HG03378 (cell line): ENCODE results near the gene LINGO4.

Source experiments
- ATAC-seq: cut with Tn5 transposase; IDR thresholded peaks from one replicate; pipeline ENCODE4 v1.9.1; 2021; ENCODE audit warnings: mild to moderate bottlenecking, moderate library complexity; ENCODE audit not compliant: unreplicated experiment

Gene LINGO4

DNA sequence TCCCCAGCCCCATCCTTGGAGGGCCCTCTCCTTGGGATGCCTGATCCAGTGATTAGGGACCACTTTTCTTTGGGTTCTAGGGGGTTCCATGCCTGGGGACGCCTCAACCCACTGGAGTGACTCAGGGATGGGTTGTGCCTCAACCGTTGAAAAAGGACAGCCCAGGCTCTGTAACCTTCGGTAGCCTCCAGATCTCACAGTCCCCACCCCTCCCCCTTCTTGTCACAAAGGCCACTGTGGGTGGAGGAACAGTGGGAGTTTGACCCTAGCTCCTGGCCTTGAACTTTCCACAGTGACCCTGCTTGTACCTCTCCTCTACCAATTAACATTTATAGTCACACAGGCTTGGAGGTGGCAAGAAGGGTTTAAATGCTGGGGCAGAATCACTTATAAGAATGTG is 29.0 kb upstream of the LINGO4 start:
- no peak for ATAC-seq

DNA sequence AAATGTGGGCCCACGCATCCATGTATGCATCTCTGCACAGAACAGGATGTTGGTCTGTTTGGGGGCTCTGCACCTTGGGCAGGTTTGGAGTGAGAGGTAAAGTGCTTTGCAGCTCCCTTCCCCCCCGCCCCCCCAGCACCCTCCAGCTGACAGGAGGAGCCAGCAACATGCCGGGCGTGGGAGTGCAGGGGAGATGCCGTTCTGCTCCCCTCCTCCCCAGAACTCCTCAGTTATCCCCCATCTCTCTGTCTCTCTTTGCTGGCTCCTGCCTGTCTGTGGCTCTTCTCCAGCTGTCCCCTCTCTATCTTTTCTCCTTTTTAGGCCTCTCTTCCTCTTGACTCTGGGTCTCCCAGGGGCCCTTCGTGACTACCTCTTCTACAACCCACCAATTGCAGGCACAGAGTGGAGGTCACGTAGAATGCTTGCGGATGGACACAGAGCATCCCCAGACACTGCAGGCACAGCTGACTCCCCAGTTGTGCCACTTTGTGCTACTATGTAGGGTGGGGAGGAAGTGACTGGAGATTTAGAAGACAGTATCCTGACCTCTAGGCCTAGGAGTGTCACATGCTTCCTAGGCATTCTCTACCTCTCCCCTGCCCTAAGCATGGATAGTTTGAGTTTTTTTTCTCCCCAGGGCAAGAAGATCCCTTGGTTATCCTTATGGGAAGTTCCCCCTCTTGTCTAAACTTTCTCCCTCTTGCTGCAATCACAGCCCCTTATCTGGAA is 28.1 kb upstream of the LINGO4 start:
- no peak for ATAC-seq

GRCh38 chr1:151832318-151832980 is 27.2 kb upstream of the LINGO4 start:
- ATAC-seq = no peak

DNA sequence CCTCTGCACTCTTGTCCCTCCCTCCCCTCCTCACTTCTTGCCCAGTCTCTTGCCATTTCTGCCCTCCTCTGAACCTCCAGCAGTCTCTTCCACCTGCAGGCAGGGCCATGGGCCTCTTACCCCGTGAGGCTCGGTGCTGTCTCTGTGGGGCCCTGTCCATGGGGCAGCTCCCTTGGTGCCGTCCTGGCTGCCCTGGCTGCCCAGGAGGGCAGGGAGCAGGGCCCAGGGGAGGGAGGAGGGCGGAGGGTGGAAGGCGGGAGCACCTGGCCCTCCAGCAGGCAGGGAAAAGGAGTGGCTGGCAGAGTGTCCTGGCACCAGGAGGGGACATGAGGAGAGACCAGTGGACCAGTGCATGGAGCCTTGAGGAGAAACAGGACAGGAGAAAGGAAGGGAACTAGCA is 26.4 kb upstream of the LINGO4 start, which contains the start of gene RORC:
TSS of gene RORC (minus strand) at position 198 of the 400 bp plus-strand sequence. CDS start at position 160, 38 bp downstream.
- no peak for ATAC-seq

GRCh38 chr1:151831256-151831591 is 26.0 kb upstream of the LINGO4 start:
- ATAC-seq = no peak

- ATAC-seq = no peak
Observed at GRCh38 chr1:151830055-151830454, 24.8 kb upstream of the LINGO4 start.

- ATAC-seq = no peak
Observed at GRCh38 chr1:151829352-151830046, 24.3 kb upstream of the LINGO4 start.

DNA sequence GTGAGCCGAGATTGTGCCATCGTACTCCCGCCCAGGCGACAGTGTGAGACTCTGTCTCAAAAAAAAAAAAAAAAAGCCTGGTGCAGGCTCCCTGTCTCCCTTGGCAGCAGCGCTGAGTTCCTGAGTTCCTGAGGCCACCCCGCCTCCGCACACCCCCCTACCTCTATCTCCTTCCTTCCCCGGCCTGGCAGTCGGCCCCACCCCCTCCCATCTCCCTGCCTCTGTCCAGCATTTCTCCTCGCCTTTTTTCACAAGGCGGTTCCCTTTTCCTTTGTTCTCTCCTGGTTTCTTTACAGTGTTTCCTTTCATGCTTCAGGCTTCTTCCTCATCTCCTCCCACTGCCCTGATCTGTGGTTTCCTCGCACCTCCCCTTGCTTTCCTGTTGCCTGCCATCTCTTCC is 23.7 kb upstream of the LINGO4 start:
- no peak for ATAC-seq

DNA sequence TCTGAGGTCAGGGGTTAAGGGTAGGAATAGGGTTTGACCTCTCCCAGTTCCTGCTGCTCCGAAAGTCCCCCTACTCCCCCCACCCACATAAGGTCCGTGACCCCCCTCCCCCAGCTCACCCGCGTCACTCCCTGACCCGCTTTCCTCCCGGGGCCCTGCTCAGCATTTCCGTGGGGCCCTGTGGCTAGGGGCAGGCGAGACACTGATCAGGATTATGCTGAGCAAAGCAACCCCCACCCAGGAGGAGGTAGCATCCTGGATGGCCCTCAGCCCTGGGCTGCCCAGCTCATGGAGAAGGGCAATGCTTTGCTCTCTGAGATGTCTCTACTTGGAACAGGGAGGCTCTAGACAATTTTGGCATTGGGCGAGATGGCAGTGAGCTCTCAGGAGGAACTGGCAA is 22.6 kb upstream of the LINGO4 start:
- no peak for ATAC-seq

DNA sequence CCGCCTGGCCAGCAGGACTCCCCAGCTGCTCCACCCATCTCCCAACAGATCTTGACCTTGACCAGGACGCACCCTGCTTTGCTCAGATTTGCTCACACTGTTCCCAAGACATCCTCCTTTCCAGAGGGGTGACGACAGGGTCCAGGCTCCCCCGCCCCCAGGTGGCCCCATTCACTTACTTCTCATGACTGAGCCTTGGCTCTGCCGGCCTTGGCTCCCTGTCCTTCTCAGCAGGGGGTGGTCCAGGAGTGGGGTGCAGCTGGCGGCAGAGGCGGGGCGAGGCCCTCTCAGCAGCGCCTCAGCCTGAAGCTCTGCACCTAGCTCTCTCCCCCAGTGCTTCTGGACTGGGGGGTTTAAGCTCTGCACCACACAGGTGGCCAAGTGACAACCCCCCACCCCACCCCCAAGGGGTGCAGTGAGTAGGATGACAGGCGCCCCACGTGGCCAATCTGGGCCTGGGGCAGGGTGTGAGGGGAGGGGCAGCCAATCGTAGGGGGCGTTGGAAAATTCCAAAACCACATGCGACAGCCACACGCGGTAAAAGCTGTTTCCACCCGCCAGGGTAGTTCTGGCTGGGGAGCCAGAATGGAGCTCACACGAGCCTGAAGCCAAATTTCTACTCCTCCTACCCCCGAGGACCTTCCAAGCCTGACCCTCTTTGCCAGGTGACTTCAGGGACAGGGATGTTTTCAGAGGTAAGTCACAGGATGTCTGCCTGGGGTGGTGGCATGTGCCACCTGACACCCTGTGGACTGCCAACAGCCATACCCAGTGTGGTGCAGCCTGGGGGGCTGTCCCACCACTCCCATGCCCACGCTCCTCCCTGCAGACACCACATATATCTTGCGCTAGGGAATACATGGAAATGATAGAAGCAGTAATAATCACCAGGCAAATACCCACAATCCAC is 20.8 kb upstream of the LINGO4 start:
- no peak for ATAC-seq

DNA sequence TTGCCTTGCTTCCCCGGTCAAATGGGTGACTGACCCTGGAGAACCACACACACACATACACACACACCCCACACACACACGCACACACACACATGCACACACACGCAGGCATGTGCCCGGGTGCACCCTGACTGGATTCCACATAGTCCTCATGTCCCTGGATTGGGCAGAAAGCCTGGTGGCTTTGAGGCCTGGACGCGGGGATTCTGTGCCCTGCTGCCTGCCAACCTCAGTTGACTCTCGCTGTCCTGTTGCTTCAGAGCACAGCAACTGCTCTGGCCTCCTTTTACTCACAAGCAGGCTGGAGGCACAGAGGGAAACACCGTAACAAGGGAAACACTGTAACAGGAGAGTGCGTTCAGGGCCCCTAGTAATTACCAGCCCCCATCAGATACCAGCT is 20.0 kb upstream of the LINGO4 start:
- ATAC-seq = no peak

GRCh38 chr1:151823175-151823574 is 18.0 kb upstream of the LINGO4 start:
- no peak for ATAC-seq

- no peak for ATAC-seq
Observed at GRCh38 chr1:151822404-151822803, 17.2 kb upstream of the LINGO4 start.

DNA sequence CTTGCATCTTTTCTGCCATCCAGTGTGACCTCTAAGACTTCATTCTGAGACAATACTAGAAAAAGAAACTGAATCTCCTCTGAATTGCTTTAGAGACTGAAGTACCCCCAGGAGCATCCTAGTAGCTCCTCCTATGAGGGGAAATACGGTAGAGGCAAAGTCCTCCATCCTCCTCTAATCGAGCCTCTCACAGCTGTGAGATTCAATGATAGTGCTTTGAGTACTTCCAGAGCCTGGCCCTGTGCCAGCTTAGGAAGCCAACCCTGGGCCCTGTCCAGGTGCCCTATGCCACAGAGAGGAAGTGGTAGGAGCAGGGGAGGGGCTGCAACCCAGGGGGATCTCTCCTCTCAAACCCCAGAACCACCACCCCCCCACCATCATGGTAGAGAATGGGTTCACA is 15.7 kb upstream of the LINGO4 start:
- ATAC-seq = no peak

GRCh38 chr1:151819976-151820623 is 14.9 kb upstream of the LINGO4 start:
- no peak for ATAC-seq

GRCh38 chr1:151819227-151819835 is 14.1 kb upstream of the LINGO4 start:
- no peak for ATAC-seq

GRCh38 chr1:151817353-151817730 is 12.1 kb upstream of the LINGO4 start:
- no peak for ATAC-seq

GRCh38 chr1:151816548-151817352 is 11.5 kb upstream of the LINGO4 start:
- ATAC-seq = no peak

- ATAC-seq = no peak
Observed at GRCh38 chr1:151815716-151816327, 10.6 kb upstream of the LINGO4 start.
